GM18511 (cell line): Measurements from ENCODE around the gene SENP7.
"Not testable (repeated sequence)": the region's sequence is repeated elsewhere in the genome, so short reads cannot be mapped to it uniquely, and the experiment has no call there.

Experiments
- ATAC-seq: cut with Tn5 transposase; IDR thresholded peaks from one replicate; pipeline ENCODE4 v1.9.1; 2021; ENCODE audit warnings: mild to moderate bottlenecking, moderate library complexity; ENCODE audit not compliant: unreplicated experiment

Gene SENP7

GRCh38 chr3:101362406-101362805, 150.6 kb downstream of the SENP7 start:
- ATAC-seq = no peak

GRCh38 chr3:101351829-101352228, 161.2 kb downstream of the SENP7 start:
- ATAC-seq = no peak

GRCh38 chr3:101340591-101340990, 172.4 kb downstream of the SENP7 start:
- ATAC-seq = no peak

- no peak for ATAC-seq
These were observed 179.1 kb downstream of the SENP7 start for GRCh38 chr3:101333883-101334282.

GRCh38 chr3:101329016-101329673, 183.9 kb downstream of the SENP7 start:
- ATAC-seq = no peak

GRCh38 chr3:101325393-101326134, 187.4 kb downstream of the SENP7 start:
- no peak for ATAC-seq

GRCh38 chr3:101320475-101320874, 192.5 kb downstream of the SENP7 start, which contains the start of gene IMPG2:
Gene IMPG2 (minus strand): TSS chr3:101320575. CDS start chr3:101320372, 203 bp downstream.
- ATAC-seq = no peak

- no peak for ATAC-seq
These were observed 193.5 kb downstream of the SENP7 start for GRCh38 chr3:101319531-101319930.

GRCh38 chr3:101312545-101312944, 200.5 kb downstream of the SENP7 start:
- ATAC-seq = no peak

- no peak for ATAC-seq
These were observed 201.3 kb downstream of the SENP7 start for GRCh38 chr3:101311676-101312075.

GRCh38 chr3:101310978-101311375, 202.0 kb downstream of the SENP7 start:
- ATAC-seq = no peak

GRCh38 chr3:101308147-101308772, 204.8 kb downstream of the SENP7 start:
- ATAC-seq = not testable (repeated sequence)

- no peak for ATAC-seq
These were observed 209.2 kb downstream of the SENP7 start for GRCh38 chr3:101303836-101304235.

GRCh38 chr3:101303089-101303731, 209.8 kb downstream of the SENP7 start:
- ATAC-seq = no peak

GRCh38 chr3:101300073-101300472, 212.9 kb downstream of the SENP7 start:
- no peak for ATAC-seq

GRCh38 chr3:101292027-101292426, 221.0 kb downstream of the SENP7 start:
- no peak for ATAC-seq

GRCh38 chr3:101288294-101288693, 224.7 kb downstream of the SENP7 start:
- ATAC-seq = no peak

GRCh38 chr3:101284757-101285156, 228.3 kb downstream of the SENP7 start:
- ATAC-seq = no peak

GRCh38 chr3:101281521-101282030, 231.4 kb downstream of the SENP7 start:
- no peak for ATAC-seq

GRCh38 chr3:101279765-101280385, 233.1 kb downstream of the SENP7 start:
- ATAC-seq = no peak

GRCh38 chr3:101279162-101279561, 233.8 kb downstream of the SENP7 start:
- no peak for ATAC-seq
